GM12891 (cell line): ENCODE data around the gene SNX32.
A peak's percentile ranks its signal among the peaks of the same experiment; 100 is the strongest.

Experiments
- DNase-seq: peaks from one replicate; pipeline ENCODE4 v3.0.0; 2011; ENCODE audit warnings: low spot score; ENCODE audit not compliant: insufficient read length
- FAIRE-seq: peaks from 2 replicates; lab custom pipeline; 2011; peaks lifted over from hg19 to GRCh38; lab: Jason Lieb, UNC
- PAX5 ChIP-seq: IDR thresholded peaks from 2 replicates; pipeline ENCODE4 v1.6.1; 2011; ENCODE audit warnings: low read length, moderate library complexity, mild to moderate bottlenecking; ENCODE audit not compliant: insufficient read depth, severe bottlenecking
- POLR2A ChIP-seq: IDR thresholded peaks from 2 replicates; pipeline ENCODE4 v1.6.1; 2011; ENCODE audit warnings: low read depth, low read length, control low read depth
- POLR2AphosphoS5 ChIP-seq: IDR thresholded peaks from 2 replicates; pipeline ENCODE4 v1.6.1; 2011; ENCODE audit warnings: low read depth, low read length, control low read depth
- POU2F2 ChIP-seq: IDR thresholded peaks from 2 replicates; pipeline ENCODE4 v1.6.1; 2011; ENCODE audit warnings: low read depth, mild to moderate bottlenecking, control low read depth, low read length, moderate library complexity
- SPI1 ChIP-seq: IDR thresholded peaks from 2 replicates; pipeline ENCODE4 v1.6.1; 2011; ENCODE audit warnings: low read depth, low read length, control low read depth
- TAF1 ChIP-seq: IDR thresholded peaks from 2 replicates; pipeline ENCODE4 v1.6.1; 2011; ENCODE audit warnings: low read depth, low read length, control low read depth

Gene SNX32

GRCh38 chr11:65899356-65900124 is 65.8 kb downstream of the SNX32 start:
- peak; percentile 53 for DNase-seq

GRCh38 chr11:65900125-65900898 is 66.5 kb downstream of the SNX32 start, which contains the start of gene FOSL1:
Gene FOSL1 (minus strand): TSS chr11:65900388. CDS start chr11:65900339, 49 bp downstream.
- TF ChIP-seq TAF1, result peak; percentile 56; the same call in 1 of the 2 replicates
- TF ChIP-seq POLR2AphosphoS5, result 0 out of 2 replicates have a peak, but pooled peaks have one; percentile 31
- peak; percentile 18; the same call in 1 of the 2 replicates for TF ChIP-seq SPI1
- TF ChIP-seq PAX5, result no peak
- TF ChIP-seq POU2F2, result no peak
- TF ChIP-seq POLR2A, result peak; percentile 52; the same call in 1 of the 2 replicates
- DNase-seq, result peak; percentile 89
- peak; percentile 78 for FAIRE-seq

More at GRCh38 chr11:65899356-65900124, 65.8 kb downstream of the SNX32 start:
- no peak for TF ChIP-seq PAX5
- no peak for TF ChIP-seq POLR2A
- FAIRE-seq, result peak; percentile 20

GRCh38 chr11:65900899-65901180 is 67.1 kb downstream of the SNX32 start:
- DNase-seq (no peak), FAIRE-seq (no peak)
- TF ChIP-seq POU2F2, result no peak

- no peak for FAIRE-seq
- DNase-seq, result no peak
- TF ChIP-seq PAX5 (no peak), TAF1 (no peak), POLR2A (no peak)
Observed at GRCh38 chr11:65903068-65903481, 69.3 kb downstream of the SNX32 start.
